ENCODE results near the gene LRRC36.

LRRC36 gene, protein sequence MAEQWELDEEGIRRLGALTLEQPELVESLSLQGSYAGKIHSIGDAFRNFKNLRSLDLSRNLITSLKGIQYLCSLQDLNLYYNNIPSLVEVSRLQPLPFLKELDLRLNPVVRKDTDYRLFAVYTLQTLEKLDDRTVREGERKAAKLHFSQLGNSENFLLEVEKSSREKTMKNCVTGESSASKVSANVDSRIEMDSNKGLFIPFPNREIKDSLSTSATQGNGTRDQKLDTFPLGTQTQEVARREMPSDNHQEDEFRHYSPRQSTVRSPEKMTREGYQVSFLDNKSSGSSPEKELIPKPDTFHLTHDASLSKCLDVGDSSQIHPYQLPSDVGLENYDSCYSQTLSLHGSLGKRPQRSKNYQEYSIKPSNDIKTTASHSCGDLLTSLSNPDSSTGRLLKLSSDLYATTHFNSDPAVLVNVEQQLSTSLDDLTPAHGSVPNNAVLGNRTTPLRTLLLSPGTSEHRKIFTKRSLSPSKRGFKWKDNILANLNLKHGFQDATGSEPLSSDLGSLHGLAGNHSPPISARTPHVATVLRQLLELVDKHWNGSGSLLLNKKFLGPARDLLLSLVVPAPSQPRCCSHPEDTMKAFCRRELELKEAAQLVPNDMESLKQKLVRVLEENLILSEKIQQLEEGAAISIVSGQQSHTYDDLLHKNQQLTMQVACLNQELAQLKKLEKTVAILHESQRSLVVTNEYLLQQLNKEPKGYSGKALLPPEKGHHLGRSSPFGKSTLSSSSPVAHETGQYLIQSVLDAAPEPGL

DNA sequence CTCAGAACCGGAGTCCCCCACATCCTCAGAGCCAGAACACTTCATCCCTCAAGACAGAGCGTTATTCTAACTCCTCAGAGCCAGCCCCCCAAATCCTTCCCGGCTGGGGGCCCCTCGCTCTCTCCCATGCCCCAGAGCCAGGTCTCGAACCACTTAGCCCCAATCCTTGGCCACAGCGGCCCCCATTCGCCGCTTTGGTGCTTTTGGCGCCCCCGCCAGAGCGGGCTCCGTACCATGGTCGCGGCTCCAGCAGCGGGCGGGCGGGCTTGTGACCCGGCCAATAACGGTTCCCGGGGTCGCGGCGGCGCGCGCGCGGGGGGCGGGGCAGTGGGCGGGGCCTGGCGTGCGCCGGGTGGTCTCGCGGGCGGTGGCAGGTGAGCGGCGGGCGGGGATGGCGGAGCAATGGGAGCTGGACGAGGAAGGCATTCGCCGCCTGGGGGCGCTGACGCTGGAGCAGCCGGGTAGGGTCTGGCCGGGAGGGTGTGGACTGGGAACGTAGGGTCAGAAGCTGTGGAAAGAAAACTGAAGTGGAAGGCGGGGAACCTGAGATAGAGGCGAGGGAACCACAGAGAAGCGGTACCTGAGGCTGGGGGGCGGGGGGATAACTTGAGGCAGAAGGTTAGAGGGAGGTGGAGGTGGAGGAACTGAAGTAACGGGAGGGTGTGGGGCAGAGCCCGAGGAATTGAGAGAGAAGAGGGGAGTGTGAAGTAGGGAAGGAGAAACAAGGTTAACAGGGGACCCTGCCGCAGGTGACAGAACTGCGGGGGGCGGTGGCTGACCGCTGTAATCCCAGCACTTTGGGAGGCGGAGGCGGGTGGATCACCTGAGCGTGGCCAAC is at the start of gene LRRC36, which contains the start of gene KCTD19:
Gene LRRC36, plus strand, starts transcription at position 344 of the 838 bp plus-strand sequence. Its CDS starts 48 bp downstream, at position 392.
Gene KCTD19, minus strand, starts transcription at position 270 of the 838 bp plus-strand sequence. Its CDS starts 34 bp downstream, at position 236.
- peak; percentile 94 for DNase-seq

DNA sequence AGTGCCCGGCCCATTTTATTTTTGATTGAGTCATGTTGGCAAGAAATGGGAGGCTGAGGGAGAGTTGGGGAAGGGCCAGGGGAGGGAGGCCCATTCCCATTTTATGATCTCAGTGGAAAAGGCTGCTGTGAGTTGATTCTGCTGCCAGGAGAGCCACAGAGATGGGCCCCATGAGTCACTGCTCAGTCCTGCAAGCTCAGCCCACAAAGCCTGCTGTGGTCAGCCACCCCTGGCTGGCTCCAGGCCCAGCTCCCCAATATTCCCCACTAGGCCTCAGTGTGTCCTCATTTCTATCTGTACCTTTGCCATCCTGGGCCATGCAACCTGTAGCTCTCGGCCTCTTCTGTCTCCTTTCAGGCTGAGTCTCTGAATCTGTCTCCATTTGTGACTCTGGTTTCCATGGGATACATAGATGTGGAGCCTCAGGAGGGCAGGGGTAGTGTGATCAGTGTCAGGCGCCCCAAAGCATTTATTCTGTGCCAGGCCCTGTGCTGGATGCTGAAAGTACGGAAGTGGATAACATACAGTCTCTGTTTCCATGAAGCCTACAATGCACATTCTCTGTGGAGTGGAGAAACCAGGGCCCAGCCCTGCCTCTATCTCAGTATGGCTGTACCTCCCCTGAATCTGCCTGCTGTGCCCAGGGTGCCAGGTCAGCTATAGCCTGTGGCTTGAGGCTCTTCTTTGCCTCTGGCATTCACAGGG is 49.2 kb upstream of the LRRC36 start:
- peak; percentile 85 for DNase-seq

DNA sequence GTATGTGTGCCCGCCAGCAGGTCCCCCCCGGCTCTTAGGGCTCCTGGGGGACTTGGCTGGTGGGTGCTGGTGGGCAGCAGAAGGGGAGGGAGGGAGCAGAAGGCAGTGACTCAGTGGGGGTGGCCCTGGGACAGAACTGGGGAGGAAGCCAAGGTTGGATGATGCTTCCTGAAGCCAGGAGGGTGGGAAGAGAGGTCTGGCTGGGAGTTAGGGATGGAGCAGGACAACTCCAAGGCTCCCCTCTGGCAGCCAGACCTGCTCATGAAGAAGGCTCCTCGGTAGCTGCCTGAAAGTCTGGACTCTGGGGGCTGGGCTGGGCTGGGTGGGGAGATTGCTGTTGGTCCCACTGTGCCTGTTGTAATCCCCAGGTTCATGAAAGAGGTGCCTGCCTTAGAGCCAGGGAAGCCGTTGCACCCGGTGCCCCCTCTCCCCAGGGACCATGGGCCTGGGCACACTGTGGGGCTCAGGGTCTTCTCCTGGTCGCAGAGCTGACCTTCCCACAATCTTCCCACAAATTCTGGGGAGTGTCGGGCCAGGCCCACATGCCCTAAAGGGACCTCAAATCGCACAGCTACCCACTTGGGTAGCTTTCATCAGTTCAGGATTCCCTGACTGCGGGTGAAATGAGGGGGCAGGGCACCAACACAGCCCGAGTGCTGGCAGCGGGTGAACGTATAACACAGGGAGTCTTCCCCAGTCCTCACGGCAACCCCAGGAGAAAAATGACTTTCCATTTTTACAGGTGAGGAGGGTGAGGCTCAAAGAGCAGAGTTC is 48.4 kb upstream of the LRRC36 start:
- DNase-seq, result no peak

DNA sequence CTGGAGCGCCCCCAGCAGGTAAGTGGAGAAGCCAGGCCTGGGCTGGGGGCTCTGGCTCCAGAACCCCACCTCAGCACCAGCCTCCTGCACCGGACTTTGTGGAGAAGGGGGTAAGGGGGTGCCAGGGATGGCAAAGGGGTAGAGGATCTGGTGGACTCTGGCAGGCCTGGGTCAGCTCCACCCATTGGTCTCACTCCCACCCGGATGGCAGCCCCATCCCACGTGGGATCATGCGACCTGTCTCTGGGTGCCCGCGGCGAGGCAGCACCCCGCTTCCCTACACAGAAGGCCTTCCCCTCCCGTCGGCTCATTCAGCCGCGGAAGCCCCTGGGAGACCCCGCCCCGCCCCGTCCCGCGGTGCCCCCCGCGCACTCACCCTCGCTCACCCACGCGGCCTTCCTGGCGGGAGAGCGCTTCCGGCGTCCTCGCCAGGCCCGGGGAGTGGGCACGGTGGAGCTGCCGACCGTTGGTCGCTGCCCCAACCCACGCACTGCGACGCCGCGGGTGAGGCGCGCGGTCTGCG is 47.8 kb upstream of the LRRC36 start:
- no peak for DNase-seq

DNA sequence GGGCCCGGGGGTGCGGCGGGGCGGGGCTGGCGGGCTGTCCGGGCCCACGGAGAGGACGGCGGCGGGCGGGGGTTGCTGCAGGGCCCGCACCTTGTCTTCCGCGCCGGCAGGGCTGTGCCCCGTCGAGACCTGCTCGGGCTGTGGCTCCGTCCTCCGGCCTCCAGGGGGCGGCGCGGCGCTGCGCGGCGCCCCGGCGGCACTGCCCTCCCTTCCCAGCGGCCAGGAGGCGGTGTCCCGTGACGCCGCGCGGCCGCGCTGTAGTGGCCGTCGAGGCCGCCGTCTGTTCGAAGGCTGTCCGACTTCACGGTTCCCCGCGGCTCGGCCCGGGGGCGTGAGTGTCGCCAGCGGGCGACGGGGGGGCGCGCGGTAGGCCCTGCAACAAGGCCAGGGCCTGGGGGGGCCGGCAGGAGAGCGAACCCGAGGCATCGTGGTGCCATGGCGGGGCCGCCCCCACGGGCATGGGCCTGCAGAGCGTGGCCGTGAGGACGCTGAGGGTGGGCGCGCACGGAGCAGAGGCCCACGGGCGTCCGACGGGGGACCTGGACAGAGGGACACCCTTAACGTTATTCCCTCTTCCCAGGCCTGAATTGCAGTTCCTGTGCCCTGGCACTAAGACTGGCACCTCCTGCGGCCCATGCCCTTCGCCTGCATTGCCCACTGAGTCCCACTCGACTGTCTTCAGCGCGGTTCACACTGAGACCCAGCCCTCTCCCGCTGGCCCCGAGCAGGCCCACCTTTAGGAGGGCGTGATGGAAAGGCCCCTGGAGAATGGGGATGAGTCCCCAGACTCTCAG is 47.1 kb upstream of the LRRC36 start, which contains the start of gene PLEKHG4:
Gene PLEKHG4, plus strand, starts transcription at position 237 of the 794 bp plus-strand sequence. Its CDS starts 513 bp downstream, at position 750.
- peak; percentile 83 for DNase-seq

DNA sequence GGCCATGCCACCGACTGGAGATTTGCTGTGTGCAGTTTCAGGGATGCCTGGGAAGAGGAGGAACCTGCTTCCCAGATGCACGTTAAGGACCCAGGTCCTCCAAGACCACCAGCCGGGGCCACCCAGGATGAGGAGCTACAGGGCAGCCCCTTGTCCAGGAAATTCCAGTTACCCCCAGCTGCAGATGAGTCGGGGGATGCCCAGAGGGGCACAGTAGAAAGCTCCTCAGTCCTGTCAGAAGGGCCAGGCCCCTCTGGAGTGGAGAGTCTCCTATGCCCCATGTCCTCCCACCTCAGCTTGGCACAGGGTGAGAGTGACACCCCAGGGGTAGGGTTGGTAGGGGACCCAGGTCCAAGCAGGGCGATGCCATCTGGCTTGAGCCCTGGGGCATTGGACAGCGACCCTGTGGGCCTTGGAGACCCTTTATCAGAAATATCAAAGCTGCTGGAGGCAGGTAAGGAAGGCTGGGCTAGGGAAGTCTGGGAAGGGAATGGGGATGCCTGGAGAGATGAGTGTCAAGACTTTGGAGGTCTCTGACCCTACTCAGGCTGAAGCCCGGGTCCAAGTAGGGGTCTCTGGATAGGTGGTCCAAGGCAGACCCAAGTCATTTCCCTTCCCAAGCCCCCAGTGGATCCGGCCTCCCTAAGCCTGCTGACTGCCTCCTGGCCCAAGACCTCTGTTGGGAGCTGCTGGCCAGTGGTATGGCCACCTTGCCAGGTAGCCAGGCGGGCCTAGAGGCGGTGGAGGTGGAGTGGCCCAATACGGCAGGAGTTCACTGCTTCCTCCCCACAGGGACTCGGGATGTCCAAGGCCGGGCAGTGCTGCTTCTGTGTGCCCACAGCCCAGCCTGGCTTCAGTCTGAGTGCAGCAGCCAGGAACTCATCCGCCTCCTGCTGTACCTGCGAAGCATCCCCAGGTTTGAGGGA is 46.3 kb upstream of the LRRC36 start:
- no peak for DNase-seq

DNA sequence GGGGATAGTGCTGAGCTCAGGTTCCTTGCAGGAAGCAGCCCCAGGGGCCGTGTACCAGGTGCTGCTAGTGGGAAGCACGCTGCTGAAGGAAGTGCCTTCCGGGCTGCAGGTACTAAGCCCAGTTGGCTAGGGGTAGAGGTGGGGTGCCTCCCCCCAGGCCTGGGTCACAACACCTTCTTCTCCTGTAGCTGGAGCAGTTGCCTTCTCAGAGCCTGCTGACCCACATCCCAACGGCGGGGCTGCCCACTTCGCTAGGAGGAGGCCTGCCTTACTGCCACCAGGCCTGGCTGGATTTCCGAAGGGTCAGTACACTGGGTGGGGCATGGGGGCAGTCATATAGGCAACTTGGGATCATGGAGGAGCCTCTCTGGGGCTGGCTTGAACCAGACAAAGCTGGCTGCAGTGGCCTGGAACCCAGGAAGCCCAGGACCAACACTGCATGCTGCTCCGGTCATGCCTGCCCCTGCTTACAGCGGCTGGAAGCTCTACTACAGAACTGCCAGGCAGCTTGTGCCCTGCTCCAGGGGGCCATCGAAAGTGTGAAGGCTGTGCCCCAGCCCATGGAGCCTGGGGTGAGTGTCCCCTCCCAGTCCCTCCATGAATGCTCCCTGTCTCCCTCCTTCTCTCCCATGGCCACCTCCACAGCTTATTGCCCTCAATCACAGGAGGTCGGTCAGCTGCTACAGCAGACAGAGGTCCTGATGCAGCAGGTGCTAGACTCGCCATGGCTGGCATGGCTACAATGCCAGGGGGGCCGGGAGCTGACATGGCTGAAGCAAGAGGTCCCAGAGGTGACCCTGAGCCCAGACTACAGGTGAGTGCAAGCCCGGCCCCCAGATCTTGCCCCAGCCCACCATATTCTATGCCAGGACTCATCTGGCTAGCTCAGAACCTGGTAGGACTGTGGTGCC is 44.8 kb upstream of the LRRC36 start:
- no peak for DNase-seq

DNA sequence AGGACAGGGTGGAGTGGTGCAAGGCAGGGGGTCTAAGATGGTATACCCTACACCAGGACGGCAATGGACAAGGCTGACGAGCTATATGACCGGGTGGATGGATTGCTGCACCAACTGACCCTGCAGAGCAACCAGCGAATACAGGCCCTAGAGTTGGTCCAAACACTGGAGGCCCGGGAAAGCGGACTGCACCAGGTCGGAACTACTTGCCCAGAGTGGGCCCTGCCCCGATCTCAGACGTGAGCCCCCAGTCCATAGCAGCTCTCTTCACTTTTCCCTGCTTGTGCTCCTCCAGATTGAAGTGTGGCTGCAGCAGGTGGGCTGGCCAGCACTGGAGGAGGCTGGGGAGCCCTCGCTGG is 44.2 kb upstream of the LRRC36 start:
- no peak for DNase-seq

DNA sequence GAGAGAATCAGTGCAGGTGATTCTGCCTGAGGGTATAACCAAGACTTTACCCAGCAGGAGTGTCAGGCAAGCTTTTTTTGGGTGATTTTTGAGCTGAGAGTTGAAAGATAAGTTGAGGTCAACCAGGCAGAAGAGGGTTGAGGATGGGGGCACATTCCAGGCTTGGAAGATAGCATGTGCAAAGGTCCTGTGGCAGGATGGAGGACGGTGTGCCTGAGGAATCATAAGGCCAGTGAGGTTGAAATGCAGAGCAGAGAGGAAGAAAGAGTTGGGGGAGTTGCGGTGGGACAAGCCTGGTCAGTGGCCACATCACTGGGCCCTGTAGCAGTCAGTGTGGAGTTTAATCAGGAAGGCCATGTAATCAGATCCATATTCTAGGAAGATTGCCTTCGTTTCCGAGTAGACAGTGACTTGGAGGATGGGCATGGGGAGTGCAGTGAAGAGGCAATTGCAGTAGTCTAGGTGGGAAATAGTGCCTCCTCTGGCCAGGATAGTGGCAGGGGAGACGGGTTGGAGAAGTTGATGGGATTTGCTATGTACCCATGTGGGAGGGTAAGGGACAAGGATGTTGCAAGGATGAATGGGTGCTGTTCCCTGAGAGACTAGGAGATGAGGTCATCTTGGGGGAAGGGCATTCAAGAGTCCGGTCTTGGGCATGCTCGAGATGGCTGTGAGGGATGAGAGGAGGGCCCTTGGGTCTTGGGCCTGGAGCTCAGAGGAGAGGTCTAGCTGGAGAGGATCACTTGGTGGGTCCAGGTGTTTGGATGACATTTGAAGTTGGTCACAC is 43.4 kb upstream of the LRRC36 start:
- DNase-seq, result no peak

DNA sequence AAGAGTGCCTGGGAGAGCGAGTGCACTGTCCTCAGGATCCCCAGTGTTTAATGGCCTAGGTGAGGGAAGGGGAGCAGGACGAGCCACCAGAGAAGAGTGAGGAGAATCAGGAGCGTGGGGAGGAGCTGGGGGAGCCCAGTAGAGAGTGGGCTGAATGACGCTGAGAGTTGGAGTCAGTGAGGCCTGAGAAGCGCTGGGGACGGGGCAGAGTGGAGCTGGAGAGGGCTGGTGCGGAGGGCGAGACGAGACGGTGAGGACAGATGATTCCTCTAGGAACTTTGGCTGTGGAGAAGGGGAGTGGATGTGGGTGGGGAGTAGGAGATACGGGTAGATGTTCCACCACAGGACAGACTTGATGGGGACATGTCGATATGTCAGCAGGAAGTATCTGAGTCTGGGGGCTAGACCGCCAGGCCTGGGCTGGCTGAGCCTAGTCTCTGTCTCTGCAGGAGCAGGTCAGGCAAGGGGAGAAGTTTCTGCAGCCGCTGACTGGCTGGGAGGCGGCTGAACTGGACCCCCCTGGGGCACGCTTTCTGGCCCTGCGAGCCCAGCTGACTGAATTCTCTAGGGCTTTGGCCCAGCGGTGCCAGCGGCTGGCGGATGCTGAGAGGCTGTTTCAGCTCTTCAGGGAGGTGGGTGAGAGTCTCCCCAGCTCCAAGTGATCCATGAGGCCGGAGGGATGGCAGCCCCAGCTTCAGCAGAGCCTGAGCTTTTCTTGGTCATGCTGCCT is 42.6 kb upstream of the LRRC36 start:
- DNase-seq, result no peak

DNA sequence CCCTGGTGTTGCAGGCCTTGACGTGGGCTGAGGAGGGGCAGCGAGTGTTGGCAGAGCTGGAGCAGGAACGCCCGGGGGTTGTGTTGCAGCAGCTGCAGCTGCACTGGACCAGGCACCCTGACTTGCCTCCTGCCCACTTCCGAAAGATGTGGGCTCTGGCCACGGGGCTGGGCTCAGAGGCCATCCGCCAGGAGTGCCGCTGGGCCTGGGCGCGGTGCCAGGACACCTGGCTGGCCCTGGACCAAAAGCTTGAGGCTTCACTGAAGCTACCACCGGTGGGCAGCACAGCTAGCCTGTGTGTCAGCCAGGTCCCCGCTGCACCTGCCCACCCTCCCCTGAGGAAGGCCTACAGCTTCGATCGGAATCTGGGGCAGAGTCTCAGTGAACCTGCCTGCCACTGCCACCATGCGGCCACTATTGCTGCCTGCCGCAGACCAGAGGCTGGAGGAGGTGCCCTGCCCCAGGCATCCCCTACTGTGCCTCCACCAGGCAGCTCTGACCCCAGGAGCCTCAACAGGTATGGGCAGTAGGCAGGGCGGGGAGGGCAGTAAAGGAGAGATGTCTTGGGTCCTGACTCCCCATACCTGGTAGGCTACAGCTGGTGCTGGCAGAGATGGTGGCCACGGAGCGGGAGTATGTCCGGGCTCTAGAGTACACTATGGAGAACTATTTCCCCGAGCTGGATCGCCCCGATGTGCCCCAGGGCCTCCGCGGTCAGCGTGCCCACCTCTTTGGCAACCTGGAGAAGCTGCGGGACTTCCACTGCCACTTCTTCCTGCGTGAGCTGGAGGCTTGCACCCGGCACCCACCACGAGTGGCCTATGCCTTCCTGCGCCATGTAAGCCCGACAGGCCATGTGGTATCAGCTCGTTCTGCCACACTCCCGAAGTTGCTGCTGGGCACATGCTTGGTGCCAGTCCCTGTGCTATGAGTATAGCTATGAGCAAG is 41.6 kb upstream of the LRRC36 start:
- DNase-seq, result peak; percentile 85

DNA sequence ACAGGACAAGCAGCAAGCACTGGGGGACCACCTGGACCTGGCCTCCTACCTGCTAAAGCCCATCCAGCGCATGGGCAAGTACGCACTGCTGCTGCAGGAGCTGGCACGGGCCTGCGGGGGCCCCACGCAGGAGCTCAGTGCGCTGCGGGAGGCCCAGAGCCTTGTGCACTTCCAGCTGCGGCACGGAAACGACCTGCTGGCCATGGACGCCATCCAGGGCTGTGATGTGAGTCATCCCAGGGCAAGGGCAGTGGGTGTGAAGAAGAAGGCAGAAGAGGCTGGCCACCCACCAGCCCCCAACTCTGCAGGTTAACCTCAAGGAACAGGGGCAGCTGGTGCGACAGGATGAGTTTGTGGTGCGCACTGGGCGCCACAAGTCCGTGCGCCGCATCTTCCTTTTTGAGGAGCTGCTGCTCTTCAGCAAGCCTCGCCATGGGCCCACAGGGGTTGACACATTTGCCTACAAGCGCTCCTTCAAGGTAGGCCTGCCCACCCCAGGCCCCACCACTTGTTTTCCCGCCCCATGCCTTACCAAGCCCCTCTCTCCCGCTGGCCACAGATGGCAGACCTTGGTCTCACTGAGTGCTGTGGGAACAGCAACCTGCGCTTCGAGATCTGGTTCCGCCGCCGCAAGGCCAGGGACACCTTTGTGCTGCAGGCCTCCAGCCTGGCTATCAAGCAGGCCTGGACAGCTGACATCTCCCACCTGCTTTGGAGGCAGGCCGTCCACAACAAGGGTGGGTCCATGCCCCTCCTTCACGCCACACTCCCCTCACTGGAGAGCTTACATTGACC is 40.0 kb upstream of the LRRC36 start:
- no peak for DNase-seq

DNA sequence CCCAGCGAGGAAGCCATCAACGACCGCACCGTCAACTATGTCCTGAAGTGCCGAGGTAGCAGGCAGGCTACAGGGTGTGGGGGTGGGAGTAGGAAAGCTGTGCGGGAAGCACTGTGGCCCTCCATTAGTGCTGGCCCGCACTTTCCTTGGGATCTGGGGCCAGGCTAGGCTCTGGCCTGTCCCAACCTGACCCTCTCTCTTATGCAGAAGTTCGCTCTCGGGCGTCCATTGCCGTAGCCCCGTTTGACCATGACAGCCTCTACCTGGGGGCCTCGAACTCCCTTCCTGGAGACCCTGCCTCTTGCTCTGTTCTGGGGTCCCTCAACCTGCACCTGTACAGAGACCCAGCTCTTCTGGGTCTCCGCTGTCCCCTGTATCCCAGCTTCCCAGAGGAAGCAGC is 38.7 kb upstream of the LRRC36 start:
- no peak for DNase-seq

DNA sequence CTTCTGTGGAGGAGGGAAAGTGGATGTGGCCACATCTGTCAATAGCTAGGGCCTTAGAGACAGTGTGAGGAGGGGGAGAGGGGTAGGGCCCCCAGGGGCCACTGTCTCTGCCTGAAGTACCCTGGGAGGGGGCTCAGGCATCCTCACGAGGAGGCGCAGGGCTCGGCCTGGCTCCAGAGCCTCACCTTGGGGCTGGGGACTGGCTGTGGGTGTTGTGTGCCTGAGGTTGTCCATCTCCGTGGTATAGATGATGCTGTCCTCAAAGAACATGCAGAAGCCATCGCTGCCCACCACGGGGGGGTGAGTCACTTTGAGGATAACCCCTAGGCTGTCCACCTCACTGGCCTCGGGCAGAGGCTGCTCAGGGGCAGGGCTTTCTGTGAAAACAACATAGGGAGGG is 35.2 kb upstream of the LRRC36 start:
- DNase-seq, result no peak

Data from islet precursor cell (in vitro differentiated cells).